Uterus (tissue), 4 donors: ENCODE data around the gene DPP6. TPM values are rescaled to one million over a fixed set of nuclear protein-coding genes. Genes with fewer than 3 reads are reported as not detected.

ENCODE experiments used
- DNase-seq, 2 donors: peaks; one replicate each; pipeline ENCODE4 v3.0.0-alpha.2; 2019 to 2020
- H3K27ac ChIP-seq, 2 donors: fragments of 200-600 bp; sonication (generic); 1 replicate in 1 of 2; 2 replicates in 1 of 2; pipeline ENCODE4 v1.5.1; 2016 to 2018
- H3K27me3 ChIP-seq, 2 donors: fragments of 200-600 bp; sonication (generic); one replicate each; pipeline ENCODE4 v1.5.1; 2018 to 2019; ENCODE audit warnings: control low read depth in 1 of 2
- H3K36me3 ChIP-seq, 2 donors: fragments of 200-600 bp; sonication (generic); one replicate each; pipeline ENCODE4 v1.5.1; 2019; ENCODE audit warnings: control low read depth in 1 of 2
- H3K4me1 ChIP-seq, 2 donors: fragments of 200-600 bp; sonication (generic); one replicate each; pipeline ENCODE4 v1.5.1; 2018 to 2019; ENCODE audit warnings: control low read depth in 1 of 2
- H3K4me3 ChIP-seq, 2 donors: fragments of 200-600 bp; sonication (generic); 1 replicate in 1 of 2; 2 replicates in 1 of 2; pipeline ENCODE4 v1.5.1; 2018 to 2019; ENCODE audit warnings: mild to moderate bottlenecking in 1 of 2
- H3K9me3 ChIP-seq, 2 donors: fragments of 200-600 bp; sonication (generic); one replicate each; pipeline ENCODE4 v1.5.1; 2019; ENCODE audit warnings: control low read depth in 1 of 2
- CTCF ChIP-seq, 4 experiments: fragments of 200-600 bp in 2 of 4; fragments of 450-650 bp in 2 of 4; sonication (generic) in 2 of 4; IDR thresholded peaks; one replicate each; pipeline ENCODE4 v1.5.1; 2016 to 2019; ENCODE audit warnings: antibody characterized with exemption in 4 of 4, mild to moderate bottlenecking in 2 of 4, moderate library complexity in 1 of 4
- POLR2A ChIP-seq, 2 donors: fragments of 450-650 bp; IDR thresholded peaks; one replicate each; pipeline ENCODE4 v1.6.1; 2016; ENCODE audit warnings: antibody characterized with exemption in 2 of 2, mild to moderate bottlenecking in 1 of 2, moderate library complexity in 1 of 2
- intact Hi-C: fragments of 100-400 bp; cut with DNase I; formaldehyde crosslinking; loops from one replicate; pipeline ENCODE4 v1.15.1; 2023; ENCODE audit warnings: low total_unique reads
- total RNA-seq, 4 donors: library from RNA; depleted of rRNA in 3 of 4; stranded (reverse); fragments of >200 nt in 3 of 4; gene quantifications; one replicate each; pipeline versions ENCODE4 v1.1.0 to v1.2.4, GENCODE V29; 2014 to 2023
- donor health status: DM: yes; HTN: yes; CAD: no.

Gene DPP6
- total RNA-seq, 4 donors from 2014 or later, result 4.1 to 107 (median 42.7) TPM

- no peak for DNase-seq
- Histone ChIP-seq H3K27ac (no peak overlapping the region), H3K4me3 (no peak overlapping the region), H3K4me1 (no peaks in the 10 kb centered on the region), H3K9me3 (no peaks in the 10 kb centered on the region), H3K27me3 (no peaks in the 10 kb centered on the region), H3K36me3 (no peaks in the 10 kb centered on the region)
- intact Hi-C loops, result loop anchor here (10.0 kb wide), 1 partner anchor 55 kb away; no protein-coding TSS in a partner anchor
- TF ChIP-seq POLR2A (IDR thresholded peaks at IDR 0.05), result no peak
- no peak for TF ChIP-seq CTCF (IDR thresholded peaks at IDR 0.05)
Observed at GRCh38 chr7:154620141-154620755, 568.0 kb downstream of the DPP6 start.

- H3K27ac ChIP-seq, result no peak overlapping the region
- H3K4me1 ChIP-seq, result no peaks in the 10 kb centered on the region
- no peaks in the 10 kb centered on the region for H3K36me3 ChIP-seq
- intact Hi-C loops, result loop anchor here (10.0 kb wide), 1 partner anchor 59 kb away; no protein-coding TSS in a partner anchor
- no peak overlapping the region for H3K4me3 ChIP-seq
- no peaks in the 10 kb centered on the region for H3K27me3 ChIP-seq
- no peak for DNase-seq
- TF ChIP-seq CTCF (IDR thresholded peaks at IDR 0.05) (no peak), POLR2A (IDR thresholded peaks at IDR 0.05) (no peak)
- no peaks in the 10 kb centered on the region for H3K9me3 ChIP-seq
Observed at GRCh38 chr7:154623399-154623798, 571.2 kb downstream of the DPP6 start.

GRCh38 chr7:154627646-154628290 is 575.6 kb downstream of the DPP6 start:
- TF ChIP-seq CTCF (IDR thresholded peaks at IDR 0.05) (no peak), POLR2A (IDR thresholded peaks at IDR 0.05) (no peak)
- Histone ChIP-seq H3K4me1 (no peaks in the 10 kb centered on the region), H3K36me3 (no peaks in the 10 kb centered on the region), H3K27ac (no peak overlapping the region), H3K4me3 (no peak overlapping the region), H3K27me3 (no peaks in the 10 kb centered on the region), H3K9me3 (no peaks in the 10 kb centered on the region)
- no peak for DNase-seq
- intact Hi-C loops, result loop anchor here (10.0 kb wide), 1 partner anchor 63 kb away; no protein-coding TSS in a partner anchor

GRCh38 chr7:154628556-154628955 is 576.4 kb downstream of the DPP6 start:
- H3K9me3 ChIP-seq, result no peaks in the 10 kb centered on the region
- no peak for DNase-seq
- H3K27me3 ChIP-seq, result no peaks in the 10 kb centered on the region
- H3K36me3 ChIP-seq, result no peaks in the 10 kb centered on the region
- no peak overlapping the region for H3K4me3 ChIP-seq
- intact Hi-C loops, result loop anchor here (10.0 kb wide), 1 partner anchor 64 kb away; no protein-coding TSS in a partner anchor
- no peak for TF ChIP-seq CTCF (IDR thresholded peaks at IDR 0.05)
- TF ChIP-seq POLR2A (IDR thresholded peaks at IDR 0.05), result no peak
- no peaks in the 10 kb centered on the region for H3K4me1 ChIP-seq
- H3K27ac ChIP-seq, result no peak overlapping the region

- no peaks in the 10 kb centered on the region for H3K36me3 ChIP-seq
- no peaks in the 10 kb centered on the region for H3K27me3 ChIP-seq
Observed at GRCh38 chr7:154631162-154631561, 579.0 kb downstream of the DPP6 start.

More at GRCh38 chr7:154631162-154631561, 579.0 kb downstream of the DPP6 start:
- H3K27ac ChIP-seq, result no peak overlapping the region
- intact Hi-C loops, result no loop called here
- no peak overlapping the region for H3K4me3 ChIP-seq
- no peaks in the 10 kb centered on the region for H3K4me1 ChIP-seq
- H3K9me3 ChIP-seq, result no peaks in the 10 kb centered on the region
- TF ChIP-seq POLR2A (IDR thresholded peaks at IDR 0.05), result no peak
- no peak for DNase-seq
